ENCODE measurements around the gene ARMC7. TPM values are rescaled to one million over a fixed set of nuclear protein-coding genes. Genes with fewer than 3 reads are reported as not detected.

Gene ARMC7
- total and polyA plus RNA-seq, 2 of the 13 experiments (the other 11 are each of a cell fraction or from before 2014, with no cell fraction given) = 3.9 to 4.2 TPM

DNA sequence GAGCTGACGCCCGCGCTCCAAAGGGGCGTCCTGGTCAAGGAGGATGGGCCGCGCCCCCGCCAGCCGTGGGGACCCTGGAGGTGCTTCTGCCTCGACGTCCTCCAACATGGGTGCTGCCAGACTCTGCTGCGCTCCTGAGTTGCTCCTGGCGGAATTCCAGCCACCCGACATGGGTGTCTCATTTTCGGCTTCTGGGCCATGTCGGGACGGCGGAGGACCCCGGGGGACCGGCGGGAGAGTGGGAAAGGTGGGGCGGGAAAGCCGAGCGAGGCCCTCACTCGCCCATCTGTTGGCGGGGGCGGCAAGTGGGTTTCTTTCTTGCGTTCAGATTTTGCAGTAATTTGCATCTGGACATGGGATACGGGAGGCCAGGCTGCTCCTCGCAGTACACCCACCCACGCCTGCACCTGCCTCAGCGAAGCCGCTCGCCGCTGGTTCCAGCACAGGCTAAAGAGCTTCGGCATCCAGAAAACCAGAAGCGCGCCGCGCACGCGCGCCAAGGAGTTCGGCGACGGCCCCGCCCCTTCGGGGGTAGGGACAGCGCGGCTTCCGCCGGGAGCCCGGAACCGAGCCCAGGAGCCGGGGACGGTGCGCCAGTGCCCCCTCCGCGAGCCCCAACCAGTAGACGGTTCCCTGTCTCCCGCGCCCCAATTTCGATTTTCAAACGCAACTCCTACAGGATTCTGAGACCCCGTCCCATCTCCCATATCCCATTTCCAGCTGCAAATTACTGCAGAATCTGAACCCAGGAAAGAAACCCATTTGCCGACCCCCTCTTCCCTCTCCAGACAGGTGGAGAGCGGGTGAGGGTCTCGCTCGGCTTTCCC, at the start of gene ARMC7 (continued):
- TF ChIP-seq, protein P1, sequence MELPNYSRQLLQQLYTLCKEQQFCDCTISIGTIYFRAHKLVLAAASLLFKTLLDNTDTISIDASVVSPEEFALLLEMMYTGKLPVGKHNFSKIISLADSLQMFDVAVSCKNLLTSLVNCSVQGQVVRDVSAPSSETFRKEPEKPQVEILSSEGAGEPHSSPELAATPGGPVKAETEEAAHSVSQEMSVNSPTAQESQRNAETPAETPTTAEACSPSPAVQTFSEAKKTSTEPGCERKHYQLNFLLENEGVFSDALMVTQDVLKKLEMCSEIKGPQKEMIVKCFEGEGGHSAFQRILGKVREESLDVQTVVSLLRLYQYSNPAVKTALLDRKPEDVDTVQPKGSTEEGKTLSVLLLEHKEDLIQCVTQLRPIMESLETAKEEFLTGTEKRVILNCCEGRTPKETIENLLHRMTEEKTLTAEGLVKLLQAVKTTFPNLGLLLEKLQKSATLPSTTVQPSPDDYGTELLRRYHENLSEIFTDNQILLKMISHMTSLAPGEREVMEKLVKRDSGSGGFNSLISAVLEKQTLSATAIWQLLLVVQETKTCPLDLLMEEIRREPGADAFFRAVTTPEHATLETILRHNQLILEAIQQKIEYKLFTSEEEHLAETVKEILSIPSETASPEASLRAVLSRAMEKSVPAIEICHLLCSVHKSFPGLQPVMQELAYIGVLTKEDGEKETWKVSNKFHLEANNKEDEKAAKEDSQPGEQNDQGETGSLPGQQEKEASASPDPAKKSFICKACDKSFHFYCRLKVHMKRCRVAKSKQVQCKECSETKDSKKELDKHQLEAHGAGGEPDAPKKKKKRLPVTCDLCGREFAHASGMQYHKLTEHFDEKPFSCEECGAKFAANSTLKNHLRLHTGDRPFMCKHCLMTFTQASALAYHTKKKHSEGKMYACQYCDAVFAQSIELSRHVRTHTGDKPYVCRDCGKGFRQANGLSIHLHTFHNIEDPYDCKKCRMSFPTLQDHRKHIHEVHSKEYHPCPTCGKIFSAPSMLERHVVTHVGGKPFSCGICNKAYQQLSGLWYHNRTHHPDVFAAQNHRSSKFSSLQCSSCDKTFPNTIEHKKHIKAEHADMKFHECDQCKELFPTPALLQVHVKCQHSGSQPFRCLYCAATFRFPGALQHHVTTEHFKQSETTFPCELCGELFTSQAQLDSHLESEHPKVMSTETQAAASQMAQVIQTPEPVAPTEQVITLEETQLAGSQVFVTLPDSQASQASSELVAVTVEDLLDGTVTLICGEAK (IDR thresholded peaks at IDR 0.05) = no peak
- TF ChIP-seq, protein P1 (CRISPR knock-in tag; IDR thresholded peaks at IDR 0.05) = 0 out of 2 replicates have a peak, but pooled peaks have one; percentile 63
- 0 out of 2 replicates have a peak, but pooled peaks have one; percentile 63 for TF ChIP-seq CBFB (CRISPR knock-in tag; IDR thresholded peaks at IDR 0.05)
- 0 out of 2 replicates have a peak, but pooled peaks have one; percentile 55 for TF ChIP-seq ETV6 (CRISPR knock-in tag; conservative IDR thresholded peaks at IDR 0.05)
- peak; percentile 68; the same call in 1 of the 2 replicates for TF ChIP-seq CCDC6 (CRISPR knock-in tag; IDR thresholded peaks at IDR 0.05)
- no peak for TF ChIP-seq KLF11 (CRISPR knock-in tag; IDR thresholded peaks at IDR 0.05)
- no peak for TF ChIP-seq NONO (IDR thresholded peaks at IDR 0.05)
- TF ChIP-seq NONO (CRISPR knock-in tag; conservative IDR thresholded peaks at IDR 0.05) = 0 out of 2 replicates have a peak, but pooled peaks have one; percentile 43
- peak; percentile 38 for TF ChIP-seq TEAD3 (CRISPR knock-in tag; optimal IDR thresholded peaks at IDR 0.05; ENCODE audit: borderline replicate concordance)
- TF ChIP-seq NCOA2 (CRISPR knock-in tag; IDR thresholded peaks at IDR 0.05) = 0 out of 2 replicates have a peak, but pooled peaks have one; percentile 39
- peak; percentile 30 for TF ChIP-seq SRSF1 (optimal IDR thresholded peaks at IDR 0.05; ENCODE audit: low read depth, low read length)
- 0 out of 2 replicates have a peak, but pooled peaks have one; percentile 72 for TF ChIP-seq TP53 (CRISPR knock-in tag; conservative IDR thresholded peaks at IDR 0.05)
- TF ChIP-seq, protein P2, sequence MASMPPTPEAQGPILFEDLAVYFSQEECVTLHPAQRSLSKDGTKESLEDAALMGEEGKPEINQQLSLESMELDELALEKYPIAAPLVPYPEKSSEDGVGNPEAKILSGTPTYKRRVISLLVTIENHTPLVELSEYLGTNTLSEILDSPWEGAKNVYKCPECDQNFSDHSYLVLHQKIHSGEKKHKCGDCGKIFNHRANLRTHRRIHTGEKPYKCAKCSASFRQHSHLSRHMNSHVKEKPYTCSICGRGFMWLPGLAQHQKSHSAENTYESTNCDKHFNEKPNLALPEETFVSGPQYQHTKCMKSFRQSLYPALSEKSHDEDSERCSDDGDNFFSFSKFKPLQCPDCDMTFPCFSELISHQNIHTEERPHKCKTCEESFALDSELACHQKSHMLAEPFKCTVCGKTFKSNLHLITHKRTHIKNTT (CRISPR knock-in tag; IDR thresholded peaks at IDR 0.05) = no peak
- TF ChIP-seq, protein P3, sequence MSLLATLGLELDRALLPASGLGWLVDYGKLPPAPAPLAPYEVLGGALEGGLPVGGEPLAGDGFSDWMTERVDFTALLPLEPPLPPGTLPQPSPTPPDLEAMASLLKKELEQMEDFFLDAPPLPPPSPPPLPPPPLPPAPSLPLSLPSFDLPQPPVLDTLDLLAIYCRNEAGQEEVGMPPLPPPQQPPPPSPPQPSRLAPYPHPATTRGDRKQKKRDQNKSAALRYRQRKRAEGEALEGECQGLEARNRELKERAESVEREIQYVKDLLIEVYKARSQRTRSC (CRISPR knock-in tag; IDR thresholded peaks at IDR 0.05; ENCODE audit: low read depth) = no peak
- TF ChIP-seq MIER3 (CRISPR knock-in tag; IDR thresholded peaks at IDR 0.05; ENCODE audit: borderline replicate concordance) = peak; percentile 27; the same call in 1 of the 2 replicates
- TF ChIP-seq ISL2 (CRISPR knock-in tag; IDR thresholded peaks at IDR 0.05) = peak; percentile 50; the same call in 1 of the 2 replicates
- TF ChIP-seq HMG20B (CRISPR knock-in tag; conservative IDR thresholded peaks at IDR 0.05) = peak; percentile 22; the same call in 1 of the 2 replicates
- 0 out of 2 replicates have a peak, but pooled peaks have one; percentile 65 for TF ChIP-seq MXD4 (CRISPR knock-in tag; IDR thresholded peaks at IDR 0.05)
- TF ChIP-seq FOXA1 (IDR thresholded peaks at IDR 0.05) = no peak
- TF ChIP-seq FOXA1 (CRISPR knock-in tag; IDR thresholded peaks at IDR 0.05) = 0 out of 2 replicates have a peak, but pooled peaks have one; percentile 5
